Activated CD8-positive, alpha-beta T cell treated with anti-CD3 and anti-CD28 coated beads for 36 hours (primary cell): ENCODE measurements around the gene PPP1R9B. TPM values are rescaled to one million over a fixed set of nuclear protein-coding genes. Genes with fewer than 3 reads are reported as not detected.

Experiments
- ATAC-seq: fragments of 200-7000 bp; cut with Tn5 transposase; one replicate; pipeline ENCODE4 v1.10.0; 2021; ENCODE audit warnings: mild to moderate bottlenecking, moderate library complexity
- CTCF ChIA-PET: fragments of 350-600 bp; sonication (Branson Sonifier 250); formaldehyde crosslinking; loops from one replicate; lab custom pipeline; 2021; ENCODE audit warnings: antibody characterized with exemption; lab: Charles Lee
- POLR2A ChIA-PET: fragments of 350-600 bp; sonication (Branson Sonifier 250); formaldehyde crosslinking; loops from one replicate; lab custom pipeline; 2021; ENCODE audit warnings: antibody characterized with exemption; lab: Charles Lee
- DNase-seq: peaks from one replicate; pipeline ENCODE4 v3.0.0-alpha.2; 2020
- H3K27ac Mint-ChIP-seq: one replicate; pipeline ENCODE4 v1.8.0; 2021; ENCODE audit warnings: mild to moderate bottlenecking, mixed read lengths
- H3K27me3 Mint-ChIP-seq: one replicate; pipeline ENCODE4 v1.8.0; 2021; ENCODE audit warnings: mixed read lengths
- H3K36me3 Mint-ChIP-seq: one replicate; pipeline ENCODE4 v1.8.0; 2021; ENCODE audit warnings: low read depth, mixed read lengths
- H3K4me1 Mint-ChIP-seq: one replicate; pipeline ENCODE4 v1.8.0; 2021; ENCODE audit warnings: low read depth, mixed read lengths
- H3K4me3 Mint-ChIP-seq: one replicate; pipeline ENCODE4 v1.8.0; 2021; ENCODE audit warnings: mild to moderate bottlenecking, moderate library complexity, mixed read lengths
- H3K9me3 Mint-ChIP-seq: one replicate; pipeline ENCODE4 v1.8.0; 2021; ENCODE audit warnings: mixed read lengths
- intact Hi-C: fragments of 100-400 bp; cut with micrococcal nuclease; formaldehyde crosslinking; loops from one replicate; pipeline ENCODE4 v1.10.0; 2022
- total RNA-seq, 2 experiments: library from RNA; stranded (reverse); gene quantifications; one replicate each; pipeline ENCODE4 v1.2.3, GENCODE V29; 2021
- TF ChIP-seq, protein P1 (sequence below): fragments of 200-600 bp; IDR thresholded peaks from one replicate; pipeline ENCODE4 v1.8.0; 2022; ENCODE audit warnings: antibody characterized with exemption, mild to moderate bottlenecking

PPP1R9B gene
- total RNA-seq, 2 experiments from 2014 or later: 52.4 to 56.4 TPM

DNA sequence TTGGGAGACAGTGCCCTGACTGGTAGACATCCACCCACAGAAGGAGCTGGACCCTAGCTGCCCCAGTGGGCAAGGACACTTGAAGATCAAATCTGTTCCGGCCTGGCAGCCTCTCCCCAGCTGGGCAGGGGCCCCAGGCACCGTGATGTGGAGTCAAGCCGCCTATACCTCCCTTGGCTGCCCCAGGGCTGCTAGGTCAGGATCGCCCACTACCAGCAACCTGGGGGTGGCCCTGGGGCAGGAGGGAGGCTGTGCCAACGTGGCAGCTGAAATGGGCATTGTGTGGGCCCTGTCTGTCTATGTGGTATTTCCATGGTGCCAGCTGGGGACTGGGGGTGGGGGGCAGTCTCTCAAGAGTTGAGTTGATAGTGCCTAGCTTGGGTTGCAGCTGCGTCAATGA lies 54.4 kb downstream of the PPP1R9B start:
- Mint-ChIP-seq H3K4me3 (peak overlapping the region; percentile 89), H3K9me3 (no peaks in the 10 kb centered on the region), H3K4me1 (peaks cover 33% of the 10 kb centered on the region), H3K27ac (peak overlapping the region; percentile 90), H3K27me3 (no peaks in the 10 kb centered on the region), H3K36me3 (no peaks in the 10 kb centered on the region)
- ATAC-seq (no peak), DNase-seq (no peak)
- POLR2A ChIA-PET: interaction anchor here (0.6 to 2.1 kb wide), 3 partner anchors 12 to 23 kb away, joined by 3 to 5 read pairs (median 3); no protein-coding TSS in a partner anchor
- intact Hi-C loops: no loop called here
- TF ChIP-seq, protein P1, sequence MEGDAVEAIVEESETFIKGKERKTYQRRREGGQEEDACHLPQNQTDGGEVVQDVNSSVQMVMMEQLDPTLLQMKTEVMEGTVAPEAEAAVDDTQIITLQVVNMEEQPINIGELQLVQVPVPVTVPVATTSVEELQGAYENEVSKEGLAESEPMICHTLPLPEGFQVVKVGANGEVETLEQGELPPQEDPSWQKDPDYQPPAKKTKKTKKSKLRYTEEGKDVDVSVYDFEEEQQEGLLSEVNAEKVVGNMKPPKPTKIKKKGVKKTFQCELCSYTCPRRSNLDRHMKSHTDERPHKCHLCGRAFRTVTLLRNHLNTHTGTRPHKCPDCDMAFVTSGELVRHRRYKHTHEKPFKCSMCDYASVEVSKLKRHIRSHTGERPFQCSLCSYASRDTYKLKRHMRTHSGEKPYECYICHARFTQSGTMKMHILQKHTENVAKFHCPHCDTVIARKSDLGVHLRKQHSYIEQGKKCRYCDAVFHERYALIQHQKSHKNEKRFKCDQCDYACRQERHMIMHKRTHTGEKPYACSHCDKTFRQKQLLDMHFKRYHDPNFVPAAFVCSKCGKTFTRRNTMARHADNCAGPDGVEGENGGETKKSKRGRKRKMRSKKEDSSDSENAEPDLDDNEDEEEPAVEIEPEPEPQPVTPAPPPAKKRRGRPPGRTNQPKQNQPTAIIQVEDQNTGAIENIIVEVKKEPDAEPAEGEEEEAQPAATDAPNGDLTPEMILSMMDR: no peak
- CTCF ChIA-PET: interaction anchor here (0.6 to 3.8 kb wide), 9 partner anchors 9 to 118 kb away, joined by 3 to 19 read pairs (median 3); no protein-coding TSS in a partner anchor

GRCh38 chr17:50095626-50096037 lies 54.8 kb downstream of the PPP1R9B start:
- CTCF ChIA-PET: interaction anchor here (0.6 to 3.8 kb wide), 6 partner anchors 8 to 119 kb away, joined by 3 to 19 read pairs (median 4); no protein-coding TSS in a partner anchor
- no peaks in the 10 kb centered on the region for H3K27me3 Mint-ChIP-seq
- peak overlapping the region; percentile 90 for H3K27ac Mint-ChIP-seq
- no peak for ATAC-seq
- H3K36me3 Mint-ChIP-seq: no peaks in the 10 kb centered on the region
- H3K4me3 Mint-ChIP-seq: peak overlapping the region; percentile 89
- peaks cover 33% of the 10 kb centered on the region for H3K4me1 Mint-ChIP-seq
- intact Hi-C loops: no loop called here
- H3K9me3 Mint-ChIP-seq: no peaks in the 10 kb centered on the region
- POLR2A ChIA-PET: interaction anchor here (0.6 to 2.1 kb wide), 3 partner anchors 8 to 22 kb away, joined by 3 to 6 read pairs (median 5); no protein-coding TSS in a partner anchor
- DNase-seq: no peak
- TF ChIP-seq, protein P1: no peak

- DNase-seq (peak; percentile 95), ATAC-seq (peak; percentile 93)
- Mint-ChIP-seq H3K4me3 (peak within 1 kb of the TSS; percentile 89), H3K27ac (peak within 1 kb of the TSS; percentile 90), H3K27me3 (no peaks in the 10 kb centered on the region), H3K36me3 (no peaks in the 10 kb centered on the region), H3K9me3 (no peaks in the 10 kb centered on the region), H3K4me1 (peaks cover 26% of the 10 kb centered on the region)
- ChIA-PET POLR2A (interaction anchor here (0.7 to 2.1 kb wide), 10 partner anchors 9 to 76 kb away, joined by 3 to 7 read pairs (median 4); partner anchors contain the start of gene ITGA3), CTCF (interaction anchor here (0.7 to 5.2 kb wide), 61 partner anchors 9 to 389 kb away, joined by 3 to 69 read pairs (median 6); partner anchors contain the start of genes COL1A1, ITGA3, PPP1R9B and SAMD14)
- TF ChIP-seq, protein P1: no peak
- intact Hi-C loops: no loop called here
Observed at GRCh38 chr17:50094753-50095619, 55.5 kb downstream of the PPP1R9B start, which contains the start of gene PDK2. PDK2 (plus strand) TSS chr17:50095351; CDS start chr17:50095436, 85 bp downstream.

GRCh38 chr17:50094243-50094752 lies 56.2 kb downstream of the PPP1R9B start:
- TF ChIP-seq, protein P1: peak; percentile 89
- H3K9me3 Mint-ChIP-seq: no peaks in the 10 kb centered on the region
- DNase-seq (peak; percentile 96), ATAC-seq (peak; percentile 52)
- intact Hi-C loops: no loop called here
- peak overlapping the region; percentile 89 for H3K4me3 Mint-ChIP-seq
- H3K27me3 Mint-ChIP-seq: no peaks in the 10 kb centered on the region
- no peaks in the 10 kb centered on the region for H3K36me3 Mint-ChIP-seq
- peaks cover 22% of the 10 kb centered on the region for H3K4me1 Mint-ChIP-seq
- H3K27ac Mint-ChIP-seq: peak overlapping the region; percentile 90
- POLR2A ChIA-PET: interaction anchor here (0.7 to 2.1 kb wide), 11 partner anchors 9 to 97 kb away, joined by 3 to 7 read pairs (median 3); partner anchors contain the start of gene ITGA3
- CTCF ChIA-PET: interaction anchor here (0.7 to 5.2 kb wide), 64 partner anchors 9 to 896 kb away, joined by 3 to 69 read pairs (median 6); partner anchors contain the start of genes COL1A1, ITGA3, PPP1R9B and SAMD14
